ENCODE measurements around the gene GANAB.
"Not testable (repeated sequence)": the region's sequence is repeated elsewhere in the genome, so short reads cannot be mapped to it uniquely, and the experiment has no call there.

GANAB gene

GRCh38 chr11:62645946-62646824, at the start of gene GANAB:
Gene GANAB (minus strand): TSS chr11:62646613. CDS start chr11:62646599, 14 bp downstream.
- no peak for TF ChIP-seq CTCF (IDR thresholded peaks at IDR 0.05; ENCODE audit: low read depth, low read length)
- peak; percentile 92 for DNase-seq (ENCODE audit: extremely low read depth, low read depth)

- peak; percentile 69 for DNase-seq (ENCODE audit: extremely low read depth, low read depth)
- peak; percentile 93 for TF ChIP-seq CTCF (IDR thresholded peaks at IDR 0.05; ENCODE audit: low read depth, low read length)
Observed at GRCh38 chr11:62694455-62695167, 48.2 kb upstream of the GANAB start.

GRCh38 chr11:62693624-62694023, 47.2 kb upstream of the GANAB start:
- DNase-seq (ENCODE audit: extremely low read depth, low read depth): not testable (repeated sequence)

- DNase-seq (ENCODE audit: extremely low read depth, low read depth): peak; percentile 95
- no peak for TF ChIP-seq CTCF (IDR thresholded peaks at IDR 0.05; ENCODE audit: low read depth, low read length)
Observed at GRCh38 chr11:62689421-62690183, 43.2 kb upstream of the GANAB start, which contains the start of gene LRRN4CL. Gene LRRN4CL (minus strand): TSS chr11:62689530. CDS start chr11:62688508, 1,022 bp downstream.

GRCh38 chr11:62688491-62688890, 42.1 kb upstream of the GANAB start:
- TF ChIP-seq CTCF (IDR thresholded peaks at IDR 0.05; ENCODE audit: low read depth, low read length): no peak
- no peak for DNase-seq (ENCODE audit: extremely low read depth, low read depth)

GRCh38 chr11:62687508-62688396, 41.3 kb upstream of the GANAB start:
- DNase-seq (ENCODE audit: extremely low read depth, low read depth): no peak
- no peak for TF ChIP-seq CTCF (IDR thresholded peaks at IDR 0.05; ENCODE audit: low read depth, low read length)

- TF ChIP-seq CTCF (IDR thresholded peaks at IDR 0.05; ENCODE audit: low read depth, low read length): no peak
- no peak for DNase-seq (ENCODE audit: extremely low read depth, low read depth)
Observed at GRCh38 chr11:62682518-62682917, 36.1 kb upstream of the GANAB start.
